Testis (tissue), 3 donors: ENCODE results near the gene EPB41L1. TPM values are rescaled to one million over a fixed set of nuclear protein-coding genes. Genes with fewer than 3 reads are reported as not detected.

Experiments used
- DNase-seq: peaks from one replicate; pipeline ENCODE4 v3.0.0-alpha.2; 2019
- H3K27ac ChIP-seq, 2 donors: fragments of 200-600 bp; sonication (generic); one replicate each; pipeline ENCODE4 v1.5.1; 2019
- H3K27me3 ChIP-seq: fragments of 200-600 bp; sonication (generic); one replicate; pipeline ENCODE4 v1.5.1; 2019
- H3K36me3 ChIP-seq: fragments of 200-600 bp; sonication (generic); one replicate; pipeline ENCODE4 v1.5.1; 2017; ENCODE audit warnings: low read depth; ENCODE audit errors: missing control alignments
- H3K4me1 ChIP-seq: fragments of 200-600 bp; sonication (generic); one replicate; pipeline ENCODE4 v1.5.1; 2019
- H3K4me3 ChIP-seq, 2 donors: fragments of 200-600 bp; sonication (generic); one replicate each; pipeline ENCODE4 v1.5.1; 2017 to 2019
- H3K9me3 ChIP-seq: fragments of 200-600 bp; sonication (generic); one replicate; pipeline ENCODE4 v1.5.1; 2017
- CTCF ChIP-seq, 3 experiments: fragments of 450-650 bp in 2 of 3; fragments of 200-600 bp in 1 of 3; sonication (generic) in 1 of 3; IDR thresholded peaks; one replicate each; pipeline ENCODE4 v1.5.1; 2016 to 2019; ENCODE audit warnings: antibody characterized with exemption in 3 of 3, mild to moderate bottlenecking in 2 of 3, moderate library complexity in 1 of 3
- POLR2A ChIP-seq: fragments of 450-650 bp; IDR thresholded peaks from one replicate; pipeline ENCODE4 v1.6.1; 2017; ENCODE audit warnings: antibody characterized with exemption, mild to moderate bottlenecking, moderate library complexity
- WGBS, 2 donors: methylation state at CpG; one replicate each; pipeline ENCODE4 v1.1.5; 2018; 5-methylcytosine and 5-hydroxymethylcytosine counted together
- intact Hi-C: fragments of 100-400 bp; cut with DNase I; formaldehyde crosslinking; loops from one replicate; pipeline ENCODE4 v1.15.1; 2023; ENCODE audit warnings: low total_unique reads
- polyA plus RNA-seq: library from polyadenylated mRNA; stranded (reverse); fragments of 350-450 nt; fragmentation: Illumina TruSeq; extraction: RNeasy Lipid Tissue Mini Kit (QIAGEN cat#74804); gene quantifications from one replicate; pipeline ENCODE4 v1.2.3, GENCODE V29; 2014; ENCODE audit warnings: low read depth, low replicate concordance; ENCODE audit not compliant: insufficient read depth
- total RNA-seq, 2 donors: library from RNA; depleted of rRNA; stranded (reverse); fragments of >200 nt; gene quantifications; one replicate each; pipeline ENCODE4 v1.2.3, GENCODE V29; 2016

The EPB41L1 gene
- total and polyA plus RNA-seq, 3 donors from 2014 or later: 49.8 to 65.3 (median 63.7) TPM

- Histone ChIP-seq H3K36me3 (no peaks in the 10 kb centered on the region), H3K9me3 (no peaks in the 10 kb centered on the region), H3K27me3 (no peaks in the 10 kb centered on the region), H3K27ac (no peak overlapping the region), H3K4me1 (peaks cover 4% of the 10 kb centered on the region), H3K4me3 (no peak overlapping the region)
- DNase-seq: no peak
- WGBS, 2 donors: 77 to 85% methylated on average over 6 to 8 of the region's 8 CpGs
- intact Hi-C loops: no loop called here
- TF ChIP-seq CTCF (IDR thresholded peaks at IDR 0.05): no peak
- no peak for TF ChIP-seq POLR2A
These were observed 27.5 kb downstream of the EPB41L1 start for GRCh38 chr20:36181934-36182603.

- H3K4me3 ChIP-seq: no peak overlapping the region
- intact Hi-C loops: no loop called here
- H3K36me3 ChIP-seq: no peaks in the 10 kb centered on the region
- DNase-seq: no peak
- no peak for TF ChIP-seq POLR2A
- no peak for TF ChIP-seq CTCF (IDR thresholded peaks at IDR 0.05)
- H3K9me3 ChIP-seq: no peaks in the 10 kb centered on the region
- 71 to 85% methylated on average over 6 of the region's 6 CpGs for WGBS, 2 donors
- H3K27ac ChIP-seq: no peak overlapping the region
- H3K27me3 ChIP-seq: no peaks in the 10 kb centered on the region
- peaks cover 4% of the 10 kb centered on the region for H3K4me1 ChIP-seq
These were observed 28.1 kb downstream of the EPB41L1 start for GRCh38 chr20:36182604-36183154.

DNA sequence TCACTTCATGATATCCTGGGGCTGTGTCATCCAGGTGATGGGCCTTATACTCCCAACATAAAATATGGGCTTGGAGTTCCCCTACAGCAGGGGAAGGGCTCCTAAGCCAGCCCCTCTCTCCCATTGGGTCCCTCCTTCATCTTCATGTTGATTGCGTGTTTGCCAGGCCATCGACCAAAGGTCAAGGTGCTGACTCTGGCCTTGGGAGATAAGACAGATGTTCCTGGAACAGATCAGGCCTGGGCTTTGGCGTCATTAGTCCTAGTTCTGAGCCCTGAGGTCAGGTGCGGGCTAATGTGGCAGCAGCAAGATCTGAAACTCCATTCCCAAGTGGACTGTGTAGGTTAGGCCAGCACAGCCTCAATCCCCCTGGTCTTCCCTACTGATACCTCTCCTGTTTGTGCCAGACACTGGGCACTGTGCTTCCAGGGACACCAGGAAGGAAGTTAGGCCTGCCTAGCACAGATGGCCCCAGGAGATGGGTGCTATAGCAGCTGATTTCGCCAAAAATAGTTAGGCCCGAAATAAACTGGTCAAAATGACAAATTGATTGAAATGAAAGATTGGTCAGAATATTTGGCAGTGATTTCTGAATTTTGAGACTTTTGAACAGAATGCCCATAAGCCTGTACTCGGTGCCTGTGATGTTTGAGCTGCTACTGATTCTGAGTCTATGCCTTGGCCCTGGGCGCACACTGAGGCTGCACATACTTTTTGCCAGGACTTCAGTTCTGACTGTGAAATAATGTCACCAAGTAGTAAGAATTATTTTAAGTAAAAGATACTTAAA lies 28.8 kb downstream of the EPB41L1 start:
- intact Hi-C loops: no loop called here
- WGBS, 2 donors: 70 to 82% methylated on average over 8 of the region's 8 CpGs
- Histone ChIP-seq H3K36me3 (no peaks in the 10 kb centered on the region), H3K9me3 (no peaks in the 10 kb centered on the region), H3K4me3 (no peak overlapping the region), H3K4me1 (peaks cover 4% of the 10 kb centered on the region), H3K27ac (no peak overlapping the region), H3K27me3 (no peaks in the 10 kb centered on the region)
- no peak for TF ChIP-seq POLR2A
- no peak for DNase-seq

GRCh38 chr20:36184816-36185776 lies 30.6 kb downstream of the EPB41L1 start:
- H3K4me1 ChIP-seq: peaks cover 4% of the 10 kb centered on the region
- no peaks in the 10 kb centered on the region for H3K36me3 ChIP-seq
- H3K27me3 ChIP-seq: no peaks in the 10 kb centered on the region
- 81 to 93% methylated on average over 14 to 15 of the region's 15 CpGs for WGBS, 2 donors
- no peak for DNase-seq
- no peak for TF ChIP-seq POLR2A
- TF ChIP-seq CTCF (IDR thresholded peaks at IDR 0.05): no peak
- H3K4me3 ChIP-seq: no peak overlapping the region
- intact Hi-C loops: no loop called here
- no peaks in the 10 kb centered on the region for H3K9me3 ChIP-seq
- H3K27ac ChIP-seq: no peak overlapping the region
